ENCODE results near the gene TMEM123.

The TMEM123 gene

GRCh38 chr11:102471474-102471873 is 18.9 kb upstream of the TMEM123 start:
- FAIRE-seq: no peak

- no peak for FAIRE-seq
These were observed 17.7 kb upstream of the TMEM123 start for GRCh38 chr11:102470251-102470650.

GRCh38 chr11:102469196-102469821 is 16.7 kb upstream of the TMEM123 start:
- peak; percentile 76 for FAIRE-seq

GRCh38 chr11:102468616-102469195 is 16.1 kb upstream of the TMEM123 start:
- no peak for FAIRE-seq

- FAIRE-seq: no peak
These were observed 15.5 kb upstream of the TMEM123 start for GRCh38 chr11:102467853-102468580.

- FAIRE-seq: no peak
These were observed 14.6 kb upstream of the TMEM123 start for GRCh38 chr11:102467080-102467708.

- FAIRE-seq: no peak
These were observed 13.1 kb upstream of the TMEM123 start for GRCh38 chr11:102465696-102466095.

GRCh38 chr11:102464859-102465500 is 12.4 kb upstream of the TMEM123 start:
- FAIRE-seq: no peak

GRCh38 chr11:102464037-102464436 is 11.5 kb upstream of the TMEM123 start:
- FAIRE-seq: no peak

GRCh38 chr11:102462610-102463009 is 10.0 kb upstream of the TMEM123 start:
- no peak for FAIRE-seq

- no peak for FAIRE-seq
These were observed 6.8 kb upstream of the TMEM123 start for GRCh38 chr11:102459393-102459792.

GRCh38 chr11:102458548-102458947 is 6.0 kb upstream of the TMEM123 start:
- FAIRE-seq: no peak

GRCh38 chr11:102457865-102458264 is 5.3 kb upstream of the TMEM123 start:
- FAIRE-seq: no peak

- FAIRE-seq: no peak
These were observed 4.6 kb upstream of the TMEM123 start for GRCh38 chr11:102457056-102457677.

- FAIRE-seq: no peak
These were observed 3.8 kb upstream of the TMEM123 start for GRCh38 chr11:102456381-102456780.

GRCh38 chr11:102453921-102454320 is 1.4 kb upstream of the TMEM123 start:
- no peak for FAIRE-seq

GRCh38 chr11:102453302-102453695 is 734 bp upstream of the TMEM123 start:
- no peak for FAIRE-seq

- FAIRE-seq: no peak
These were observed 694 bp downstream of the TMEM123 start for GRCh38 chr11:102451681-102452460.

GRCh38 chr11:102451041-102451680 is 1.4 kb downstream of the TMEM123 start:
- peak; percentile 93 for FAIRE-seq

- no peak for FAIRE-seq
These were observed 2.7 kb downstream of the TMEM123 start for GRCh38 chr11:102449651-102450570.
